GM18873 (cell line): Measurements from ENCODE around the gene VSX1.

Source experiments
- ATAC-seq: cut with Tn5 transposase; IDR thresholded peaks from one replicate; pipeline ENCODE4 v1.9.1; 2021; ENCODE audit warnings: mild to moderate bottlenecking, moderate library complexity, moderate number of reproducible peaks; ENCODE audit not compliant: unreplicated experiment, low FRiP score

The VSX1 gene

GRCh38 chr20:25081730-25082497, at the start of gene VSX1:
VSX1 (minus strand) TSS chr20:25082141; CDS start chr20:25082096, 45 bp downstream.
- ATAC-seq, result no peak

GRCh38 chr20:25129908-25130307, 48.0 kb upstream of the VSX1 start:
- no peak for ATAC-seq

DNA sequence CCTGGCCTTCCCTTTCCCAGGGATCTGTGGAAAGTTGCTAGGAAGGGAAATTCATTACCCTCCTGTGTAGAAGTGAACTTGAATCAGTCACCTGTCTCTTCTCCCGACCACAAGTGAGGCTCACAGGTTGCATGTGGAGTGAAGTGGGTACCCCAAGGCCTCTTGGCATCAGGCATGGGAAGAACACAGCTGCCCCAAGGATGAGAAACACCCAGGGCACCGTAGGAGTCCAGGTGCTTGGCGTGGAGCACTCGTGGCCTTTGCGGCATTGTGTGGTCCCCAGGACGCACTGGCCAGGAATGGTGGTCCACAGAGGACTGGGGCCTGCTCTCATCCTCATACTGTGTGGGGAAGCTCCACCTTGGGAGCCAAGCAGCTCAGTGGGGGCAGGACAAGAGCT, 47.5 kb upstream of the VSX1 start:
- no peak for ATAC-seq

DNA sequence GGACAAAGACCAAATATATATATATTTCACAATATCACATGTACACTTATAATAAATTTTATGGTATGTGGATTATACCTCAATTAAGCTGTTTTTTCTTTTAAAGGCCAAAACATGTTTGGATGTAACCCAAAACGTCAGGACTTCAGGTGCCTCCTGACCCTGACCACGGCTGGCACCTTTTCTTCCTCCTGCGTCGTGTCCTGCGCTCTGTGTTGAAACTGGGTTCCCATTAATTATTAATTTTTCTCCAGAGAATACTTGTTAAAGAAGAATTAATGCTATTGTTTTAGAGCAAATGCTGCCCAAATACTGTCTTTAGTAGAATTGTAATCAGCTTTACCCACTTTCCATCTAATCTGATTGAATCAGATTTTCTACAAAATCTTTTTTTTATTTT, 46.7 kb upstream of the VSX1 start:
- no peak for ATAC-seq

DNA sequence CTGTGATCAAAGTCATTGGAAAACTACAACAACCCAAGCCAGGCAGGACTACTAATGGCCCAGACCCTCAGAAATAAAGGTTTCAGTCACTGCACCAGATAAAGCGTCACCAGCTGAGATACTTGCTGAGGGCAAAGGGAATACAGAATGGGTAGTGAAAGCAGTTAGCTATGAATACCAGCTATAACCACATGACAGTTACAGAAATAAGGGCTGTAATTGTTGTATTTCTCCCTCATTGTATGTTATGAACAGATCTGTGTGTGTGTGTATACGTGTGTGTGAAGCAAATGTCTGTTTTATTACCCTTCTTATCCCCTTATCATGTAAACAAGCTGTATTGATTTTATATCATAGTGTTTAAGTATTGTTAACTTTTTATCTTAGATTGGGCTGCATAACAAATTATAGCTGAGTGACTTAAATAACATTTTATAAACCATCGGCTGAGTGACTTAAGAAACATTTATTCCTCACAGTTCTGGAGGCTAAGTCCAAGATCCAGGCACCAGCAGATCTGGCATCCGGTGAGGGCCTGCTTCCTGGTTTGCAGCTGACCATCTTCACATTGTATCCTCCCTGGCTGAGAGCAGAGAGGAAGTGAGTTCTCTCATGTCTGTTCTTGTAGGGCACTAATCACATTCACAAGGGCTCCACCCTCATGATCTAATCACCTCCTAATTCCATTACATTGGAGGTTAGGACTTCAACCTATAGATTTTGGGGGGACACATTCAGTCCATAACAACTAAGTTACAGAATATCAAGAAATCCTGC, 46.0 kb upstream of the VSX1 start:
- ATAC-seq, result no peak

DNA sequence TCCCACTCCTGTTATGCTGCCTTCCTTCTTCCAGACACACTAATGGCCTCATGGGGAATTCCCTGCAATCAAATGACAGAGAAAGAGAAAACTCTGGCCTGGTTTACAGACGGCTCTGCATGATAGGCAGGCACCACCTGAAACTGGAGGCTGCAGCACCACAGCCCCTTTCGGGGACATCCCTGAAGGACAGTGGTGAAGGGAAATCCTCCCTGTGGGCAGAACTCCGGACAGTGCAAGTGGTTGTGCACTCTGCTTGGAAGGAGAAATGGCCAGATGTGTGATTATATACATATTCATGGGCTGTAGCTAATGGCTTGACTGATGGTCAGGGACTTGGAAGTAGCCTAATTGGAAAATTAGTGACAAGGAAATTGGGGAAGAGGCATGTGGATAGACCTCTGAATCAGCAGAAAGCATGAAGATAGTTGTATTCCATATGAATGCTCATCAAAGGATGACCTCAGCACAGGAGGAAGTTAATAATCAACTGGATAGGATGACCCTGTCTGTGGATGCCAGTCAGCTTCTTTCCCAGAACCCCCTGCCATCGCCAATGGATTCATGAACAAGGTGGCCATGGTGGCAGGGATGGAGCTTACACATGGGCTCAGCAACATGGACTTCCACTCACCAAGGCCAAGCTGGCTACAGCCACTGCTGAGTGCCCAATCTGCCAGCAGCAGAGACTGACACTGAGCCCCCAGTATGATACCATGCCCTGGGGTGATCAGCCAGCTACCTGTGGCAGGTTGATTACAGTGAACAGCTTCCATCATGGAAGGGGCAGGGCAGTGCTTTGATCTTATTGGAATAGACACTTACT, 44.5 kb upstream of the VSX1 start:
- no peak for ATAC-seq

- ATAC-seq, result no peak
Observed at GRCh38 chr20:25125636-25126035, 43.7 kb upstream of the VSX1 start.

DNA sequence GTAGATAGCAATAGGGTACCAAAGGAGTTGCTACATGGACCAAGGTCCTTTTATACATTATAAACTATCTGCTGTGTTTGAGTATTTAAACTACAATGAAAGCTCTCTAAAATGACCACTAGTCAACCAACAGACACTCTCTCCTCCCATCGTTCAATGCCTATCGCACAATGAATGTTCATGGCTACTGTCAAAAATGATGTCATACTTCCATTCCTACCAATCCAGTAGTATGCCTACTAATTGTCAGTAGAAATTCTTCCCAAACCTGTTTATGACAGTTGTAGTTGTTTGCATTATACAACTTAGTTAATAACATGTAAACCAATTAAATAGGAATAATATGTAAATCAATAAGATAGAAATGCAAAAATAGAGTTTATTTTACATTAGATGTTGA, 39.0 kb upstream of the VSX1 start:
- no peak for ATAC-seq

DNA sequence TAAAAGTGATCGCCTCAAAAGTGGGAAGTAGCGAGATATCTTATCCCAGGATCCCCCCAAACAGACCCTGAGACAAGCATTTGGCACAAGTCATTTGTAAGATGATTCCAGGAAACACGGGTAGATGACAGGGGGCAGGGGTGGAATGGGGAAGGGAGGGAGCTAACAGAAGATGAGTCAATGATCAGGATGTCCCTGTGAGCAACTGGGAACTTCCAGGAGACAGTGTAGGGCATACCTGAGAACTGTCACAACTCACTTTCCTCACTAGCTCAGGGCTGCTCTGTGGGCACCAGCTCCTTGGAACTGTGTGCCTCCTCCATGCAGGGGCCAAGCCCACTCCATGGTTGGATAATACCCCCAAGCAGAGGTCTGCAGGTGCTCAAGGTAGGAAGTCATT, 38.5 kb upstream of the VSX1 start:
- ATAC-seq, result no peak

DNA sequence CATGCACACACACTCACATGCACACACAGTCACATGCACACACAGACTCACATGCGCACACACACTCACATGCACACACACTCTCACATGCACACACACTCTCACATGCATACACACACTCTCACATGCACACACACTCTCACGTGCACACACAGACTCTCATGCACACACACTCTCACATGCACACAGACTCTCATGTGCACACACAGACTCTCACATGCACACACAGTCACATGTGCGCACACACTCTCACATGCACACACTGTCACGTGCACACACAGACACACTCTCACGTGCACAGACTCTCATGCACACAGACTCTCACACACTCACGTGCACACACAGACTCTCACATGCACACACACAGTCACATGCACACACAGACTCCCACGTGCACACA, 36.6 kb upstream of the VSX1 start:
- no peak for ATAC-seq

DNA sequence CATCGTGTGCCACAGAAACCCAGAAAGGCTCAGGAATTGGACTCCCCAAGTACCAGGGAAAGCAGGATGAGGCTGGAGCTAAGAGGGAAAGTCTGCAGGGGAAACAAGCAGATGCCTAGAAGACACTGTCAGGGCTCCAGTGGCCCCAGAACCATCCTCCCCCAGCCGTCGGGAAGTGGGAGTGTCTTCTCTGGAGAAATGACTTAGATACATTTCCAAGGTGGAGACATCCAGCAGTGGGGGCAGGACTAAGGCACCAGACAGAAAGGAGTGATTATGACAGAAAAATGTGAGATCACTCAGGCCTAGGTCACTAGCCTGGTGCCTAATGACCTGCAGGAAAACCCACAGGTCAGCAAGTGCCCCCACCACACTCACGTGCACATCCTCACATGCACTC, 36.0 kb upstream of the VSX1 start:
- ATAC-seq, result no peak

DNA sequence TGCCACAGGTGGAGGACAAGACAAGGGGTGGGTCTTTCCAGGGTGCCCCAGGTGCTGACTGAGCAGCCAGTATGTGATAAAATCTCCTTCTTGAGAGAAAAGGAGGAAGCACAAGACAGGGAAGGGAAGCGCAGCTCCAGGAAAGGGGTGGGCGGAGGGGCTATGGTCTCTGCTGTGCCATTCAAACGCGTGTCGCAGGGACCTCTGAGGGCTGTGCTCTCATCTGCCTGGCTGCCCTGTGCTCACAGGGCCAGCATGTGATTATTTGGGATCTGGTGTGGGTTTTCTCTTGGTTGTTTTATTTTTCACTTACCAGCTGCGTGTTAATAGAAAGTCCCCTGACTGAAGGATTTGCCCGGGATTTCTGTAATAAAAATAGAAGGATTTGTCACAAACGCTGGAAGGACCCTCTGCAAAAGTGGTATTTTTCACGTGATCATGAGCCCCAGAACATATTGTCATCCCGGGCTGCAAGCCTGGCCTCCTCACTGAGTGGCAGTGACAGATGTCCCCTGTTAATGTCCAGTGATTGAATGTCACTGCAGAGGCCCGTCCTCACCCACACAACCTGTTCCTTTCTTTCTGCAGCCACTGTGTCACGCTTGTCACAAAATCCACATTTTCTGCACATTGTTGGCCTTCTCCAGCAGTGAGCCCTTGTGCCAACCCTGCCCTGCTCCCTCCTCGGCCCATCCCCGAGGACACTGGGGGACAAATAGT, 35.0 kb upstream of the VSX1 start:
- ATAC-seq, result no peak

DNA sequence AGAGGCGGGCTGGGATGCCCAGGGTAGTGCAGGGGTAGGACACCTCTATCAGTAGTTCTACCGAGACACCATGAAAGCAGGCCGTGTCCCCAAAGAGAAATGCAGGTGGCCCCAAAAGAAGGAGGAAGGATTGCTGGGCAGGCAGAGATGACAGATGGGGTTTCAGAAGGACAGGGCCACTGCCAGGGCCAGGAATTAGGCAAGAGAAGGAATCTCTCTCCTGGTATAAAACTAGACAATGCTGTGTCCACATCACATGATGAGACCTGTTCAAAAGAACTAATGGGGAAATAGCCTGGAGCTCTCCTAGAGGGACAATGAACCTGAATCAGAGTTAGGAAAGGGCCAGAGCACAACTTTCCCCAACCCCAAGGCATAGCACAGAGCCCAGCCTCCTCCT, 21.6 kb upstream of the VSX1 start:
- ATAC-seq, result no peak

DNA sequence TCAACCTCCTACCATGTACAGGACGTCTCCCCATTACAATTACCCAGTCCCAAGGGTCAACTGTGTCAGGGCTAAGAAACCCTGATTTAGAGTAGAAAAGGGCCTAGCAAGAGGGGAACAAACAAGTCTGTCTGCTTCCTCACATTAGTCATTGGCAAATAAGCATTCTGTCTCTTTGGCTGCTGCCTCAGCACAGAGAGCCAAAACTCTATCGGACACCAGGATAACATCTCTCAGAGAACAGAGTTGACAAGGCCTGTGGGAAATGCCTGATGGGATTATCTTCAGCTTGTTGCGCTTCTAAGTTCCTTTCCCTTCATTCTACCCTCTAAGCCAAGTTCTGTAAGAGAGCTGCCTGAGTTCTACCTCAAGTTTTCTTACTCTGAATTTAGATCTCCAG, 19.0 kb upstream of the VSX1 start:
- ATAC-seq, result no peak

- no peak for ATAC-seq
Observed at GRCh38 chr20:25099601-25100140, 17.7 kb upstream of the VSX1 start.

GRCh38 chr20:25097498-25097897, 15.6 kb upstream of the VSX1 start:
- no peak for ATAC-seq

- no peak for ATAC-seq
Observed at GRCh38 chr20:25090492-25091429, 8.8 kb upstream of the VSX1 start.

DNA sequence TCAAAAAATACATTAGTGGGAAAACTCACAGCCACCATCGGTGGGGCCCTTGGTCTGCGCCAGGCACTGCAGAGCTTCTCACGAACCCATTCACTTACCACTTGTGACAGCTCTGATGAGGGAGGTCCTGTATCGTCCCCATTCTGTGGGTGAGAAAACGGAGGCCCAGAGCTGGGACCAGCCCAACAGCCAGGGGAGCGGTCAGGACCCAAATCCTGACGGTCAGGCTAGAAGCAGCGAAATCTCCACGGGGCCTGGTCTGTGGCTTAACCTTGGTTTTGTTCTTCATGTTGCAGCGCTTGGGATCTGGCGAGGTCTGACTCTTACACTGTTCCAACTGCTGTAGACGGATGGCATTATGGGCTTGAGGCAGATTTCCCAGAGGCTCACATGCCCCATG, 7.7 kb upstream of the VSX1 start:
- no peak for ATAC-seq

- no peak for ATAC-seq
Observed at GRCh38 chr20:25089096-25089495, 7.2 kb upstream of the VSX1 start.
